ENCODE measurements around the gene COL9A1.

The COL9A1 gene

GRCh38 chr6:70219943-70220613 lies 82.8 kb downstream of the COL9A1 start:
- Histone ChIP-seq H3K27ac (ENCODE audit: low read depth in 2 of 2, low read length in 2 of 2) (no peak overlapping the region), H3K27me3 (ENCODE audit: control insufficient read depth in 2 of 2, insufficient read depth in 2 of 2, low read length in 2 of 2) (no peaks in the 10 kb centered on the region), H3K4me3 (ENCODE audit: low read length in 2 of 2) (no peak overlapping the region), H3K9me3 (ENCODE audit: control insufficient read depth in 2 of 2, low read length in 2 of 2) (no peaks in the 10 kb centered on the region), H3K9ac (ENCODE audit: low read depth in 1 of 2, low read length in 2 of 2) (peak overlapping the region in 1 of 2 donors; percentile 31), H3K4me1 (ENCODE audit: control insufficient read depth in 2 of 2, insufficient read depth in 2 of 2, low read length in 2 of 2) (peaks cover 0 to 13% of the 10 kb centered on the region in 2 donors), H3K36me3 (ENCODE audit: control insufficient read depth in 2 of 2, insufficient read depth in 2 of 2, low read length in 2 of 2) (no peaks in the 10 kb centered on the region)

GRCh38 chr6:70216767-70217166 lies 86.1 kb downstream of the COL9A1 start:
- Histone ChIP-seq H3K27me3 (ENCODE audit: control insufficient read depth in 2 of 2, insufficient read depth in 2 of 2, low read length in 2 of 2) (no peaks in the 10 kb centered on the region), H3K9me3 (ENCODE audit: control insufficient read depth in 2 of 2, low read length in 2 of 2) (no peaks in the 10 kb centered on the region), H3K4me1 (ENCODE audit: control insufficient read depth in 2 of 2, insufficient read depth in 2 of 2, low read length in 2 of 2) (peaks cover 0 to 7% of the 10 kb centered on the region in 2 donors), H3K9ac (ENCODE audit: low read depth in 1 of 2, low read length in 2 of 2) (no peak overlapping the region), H3K36me3 (ENCODE audit: control insufficient read depth in 2 of 2, insufficient read depth in 2 of 2, low read length in 2 of 2) (no peaks in the 10 kb centered on the region), H3K27ac (ENCODE audit: low read depth in 2 of 2, low read length in 2 of 2) (no peak overlapping the region), H3K4me3 (ENCODE audit: low read length in 2 of 2) (no peak overlapping the region)

GRCh38 chr6:70215460-70216108 lies 87.3 kb downstream of the COL9A1 start:
- no peak overlapping the region for H3K27ac ChIP-seq (ENCODE audit: low read depth in 2 of 2, low read length in 2 of 2)
- peaks cover 0 to 3% of the 10 kb centered on the region in 2 donors for H3K4me1 ChIP-seq (ENCODE audit: control insufficient read depth in 2 of 2, insufficient read depth in 2 of 2, low read length in 2 of 2)
- H3K4me3 ChIP-seq (ENCODE audit: low read length in 2 of 2) = no peak overlapping the region
- H3K9me3 ChIP-seq (ENCODE audit: control insufficient read depth in 2 of 2, low read length in 2 of 2) = no peaks in the 10 kb centered on the region
- H3K27me3 ChIP-seq (ENCODE audit: control insufficient read depth in 2 of 2, insufficient read depth in 2 of 2, low read length in 2 of 2) = no peaks in the 10 kb centered on the region
- no peak overlapping the region for H3K9ac ChIP-seq (ENCODE audit: low read depth in 1 of 2, low read length in 2 of 2)
- no peaks in the 10 kb centered on the region for H3K36me3 ChIP-seq (ENCODE audit: control insufficient read depth in 2 of 2, insufficient read depth in 2 of 2, low read length in 2 of 2)

- Histone ChIP-seq H3K4me1 (ENCODE audit: control insufficient read depth in 2 of 2, insufficient read depth in 2 of 2, low read length in 2 of 2) (no peaks in the 10 kb centered on the region), H3K4me3 (ENCODE audit: low read length in 2 of 2) (no peak overlapping the region), H3K27ac (ENCODE audit: low read depth in 2 of 2, low read length in 2 of 2) (no peak overlapping the region), H3K9ac (ENCODE audit: low read depth in 1 of 2, low read length in 2 of 2) (no peak overlapping the region), H3K9me3 (ENCODE audit: control insufficient read depth in 2 of 2, low read length in 2 of 2) (no peaks in the 10 kb centered on the region), H3K36me3 (ENCODE audit: control insufficient read depth in 2 of 2, insufficient read depth in 2 of 2, low read length in 2 of 2) (no peaks in the 10 kb centered on the region), H3K27me3 (ENCODE audit: control insufficient read depth in 2 of 2, insufficient read depth in 2 of 2, low read length in 2 of 2) (no peaks in the 10 kb centered on the region)
These were observed 92.4 kb downstream of the COL9A1 start for GRCh38 chr6:70210462-70210861.

GRCh38 chr6:70208235-70208790 lies 94.6 kb downstream of the COL9A1 start:
- Histone ChIP-seq H3K27me3 (ENCODE audit: control insufficient read depth in 2 of 2, insufficient read depth in 2 of 2, low read length in 2 of 2) (no peaks in the 10 kb centered on the region), H3K4me1 (ENCODE audit: control insufficient read depth in 2 of 2, insufficient read depth in 2 of 2, low read length in 2 of 2) (no peaks in the 10 kb centered on the region), H3K4me3 (ENCODE audit: low read length in 2 of 2) (no peak overlapping the region), H3K36me3 (ENCODE audit: control insufficient read depth in 2 of 2, insufficient read depth in 2 of 2, low read length in 2 of 2) (no peaks in the 10 kb centered on the region), H3K27ac (ENCODE audit: low read depth in 2 of 2, low read length in 2 of 2) (no peak overlapping the region), H3K9ac (ENCODE audit: low read depth in 1 of 2, low read length in 2 of 2) (no peak overlapping the region), H3K9me3 (ENCODE audit: control insufficient read depth in 2 of 2, low read length in 2 of 2) (no peaks in the 10 kb centered on the region)

GRCh38 chr6:70198785-70199184 lies 104.1 kb downstream of the COL9A1 start:
- H3K4me3 ChIP-seq (ENCODE audit: low read length in 2 of 2) = no peak overlapping the region
- H3K4me1 ChIP-seq (ENCODE audit: control insufficient read depth in 2 of 2, insufficient read depth in 2 of 2, low read length in 2 of 2) = no peaks in the 10 kb centered on the region
- H3K9me3 ChIP-seq (ENCODE audit: control insufficient read depth in 2 of 2, low read length in 2 of 2) = no peaks in the 10 kb centered on the region
- H3K27me3 ChIP-seq (ENCODE audit: control insufficient read depth in 2 of 2, insufficient read depth in 2 of 2, low read length in 2 of 2) = no peaks in the 10 kb centered on the region
- H3K9ac ChIP-seq (ENCODE audit: low read depth in 1 of 2, low read length in 2 of 2) = no peak overlapping the region
- no peaks in the 10 kb centered on the region for H3K36me3 ChIP-seq (ENCODE audit: control insufficient read depth in 2 of 2, insufficient read depth in 2 of 2, low read length in 2 of 2)
- no peak overlapping the region for H3K27ac ChIP-seq (ENCODE audit: low read depth in 2 of 2, low read length in 2 of 2)

- H3K4me1 ChIP-seq (ENCODE audit: control insufficient read depth in 2 of 2, insufficient read depth in 2 of 2, low read length in 2 of 2) = no peaks in the 10 kb centered on the region
- no peak overlapping the region for H3K27ac ChIP-seq (ENCODE audit: low read depth in 2 of 2, low read length in 2 of 2)
- H3K9me3 ChIP-seq (ENCODE audit: control insufficient read depth in 2 of 2, low read length in 2 of 2) = no peaks in the 10 kb centered on the region
- H3K27me3 ChIP-seq (ENCODE audit: control insufficient read depth in 2 of 2, insufficient read depth in 2 of 2, low read length in 2 of 2) = no peaks in the 10 kb centered on the region
- H3K4me3 ChIP-seq (ENCODE audit: low read length in 2 of 2) = no peak overlapping the region
- no peaks in the 10 kb centered on the region for H3K36me3 ChIP-seq (ENCODE audit: control insufficient read depth in 2 of 2, insufficient read depth in 2 of 2, low read length in 2 of 2)
- H3K9ac ChIP-seq (ENCODE audit: low read depth in 1 of 2, low read length in 2 of 2) = no peak overlapping the region
These were observed 106.4 kb downstream of the COL9A1 start for GRCh38 chr6:70196531-70196930.

- Histone ChIP-seq H3K27ac (ENCODE audit: low read depth in 2 of 2, low read length in 2 of 2) (no peak overlapping the region), H3K9ac (ENCODE audit: low read depth in 1 of 2, low read length in 2 of 2) (no peak overlapping the region), H3K27me3 (ENCODE audit: control insufficient read depth in 2 of 2, insufficient read depth in 2 of 2, low read length in 2 of 2) (no peaks in the 10 kb centered on the region), H3K36me3 (ENCODE audit: control insufficient read depth in 2 of 2, insufficient read depth in 2 of 2, low read length in 2 of 2) (no peaks in the 10 kb centered on the region), H3K9me3 (ENCODE audit: control insufficient read depth in 2 of 2, low read length in 2 of 2) (no peaks in the 10 kb centered on the region), H3K4me1 (ENCODE audit: control insufficient read depth in 2 of 2, insufficient read depth in 2 of 2, low read length in 2 of 2) (no peaks in the 10 kb centered on the region), H3K4me3 (ENCODE audit: low read length in 2 of 2) (no peak overlapping the region)
These were observed 108.5 kb downstream of the COL9A1 start for GRCh38 chr6:70194421-70194820.

- Histone ChIP-seq H3K4me3 (ENCODE audit: low read length in 2 of 2) (no peak overlapping the region), H3K27me3 (ENCODE audit: control insufficient read depth in 2 of 2, insufficient read depth in 2 of 2, low read length in 2 of 2) (no peaks in the 10 kb centered on the region), H3K9ac (ENCODE audit: low read depth in 1 of 2, low read length in 2 of 2) (no peak overlapping the region), H3K4me1 (ENCODE audit: control insufficient read depth in 2 of 2, insufficient read depth in 2 of 2, low read length in 2 of 2) (no peaks in the 10 kb centered on the region), H3K27ac (ENCODE audit: low read depth in 2 of 2, low read length in 2 of 2) (no peak overlapping the region), H3K9me3 (ENCODE audit: control insufficient read depth in 2 of 2, low read length in 2 of 2) (no peaks in the 10 kb centered on the region), H3K36me3 (ENCODE audit: control insufficient read depth in 2 of 2, insufficient read depth in 2 of 2, low read length in 2 of 2) (no peaks in the 10 kb centered on the region)
These were observed 114.7 kb downstream of the COL9A1 start for GRCh38 chr6:70188202-70188601.

GRCh38 chr6:70186461-70186860 lies 116.4 kb downstream of the COL9A1 start:
- Histone ChIP-seq H3K27ac (ENCODE audit: low read depth in 2 of 2, low read length in 2 of 2) (no peak overlapping the region), H3K9ac (ENCODE audit: low read depth in 1 of 2, low read length in 2 of 2) (no peak overlapping the region), H3K27me3 (ENCODE audit: control insufficient read depth in 2 of 2, insufficient read depth in 2 of 2, low read length in 2 of 2) (no peaks in the 10 kb centered on the region), H3K9me3 (ENCODE audit: control insufficient read depth in 2 of 2, low read length in 2 of 2) (no peaks in the 10 kb centered on the region), H3K36me3 (ENCODE audit: control insufficient read depth in 2 of 2, insufficient read depth in 2 of 2, low read length in 2 of 2) (no peaks in the 10 kb centered on the region), H3K4me3 (ENCODE audit: low read length in 2 of 2) (no peak overlapping the region), H3K4me1 (ENCODE audit: control insufficient read depth in 2 of 2, insufficient read depth in 2 of 2, low read length in 2 of 2) (no peaks in the 10 kb centered on the region)
